Neuronal stem cell (in vitro differentiated cells): ENCODE results near the gene ADD3.
A peak's percentile ranks its signal among the peaks of the same experiment; 100 is the strongest.

ENCODE experiments used
- DNase-seq: peaks from one replicate; pipeline ENCODE4 v3.0.0-alpha.2; 2013; ENCODE audit warnings: low spot score
- H2AFZ ChIP-seq: one replicate; pipeline ENCODE4 v1.6.1; 2013; ENCODE audit warnings: mild to moderate bottlenecking, low read length, inconsistent platforms
- H2AK5ac ChIP-seq: 2 replicates; pipeline ENCODE4 v1.6.1; 2013; ENCODE audit warnings: low read depth, mild to moderate bottlenecking, inconsistent platforms, low read length, moderate library complexity, mixed read lengths
- H2BK120ac ChIP-seq: 2 replicates; pipeline ENCODE4 v1.6.1; 2013; ENCODE audit warnings: low read depth, mild to moderate bottlenecking, inconsistent platforms, low read length, moderate library complexity, mixed read lengths
- H2BK12ac ChIP-seq: one replicate; pipeline ENCODE4 v1.6.1; 2013; ENCODE audit warnings: low read length, inconsistent platforms
- H2BK15ac ChIP-seq: 2 replicates; pipeline ENCODE4 v1.6.1; 2013; ENCODE audit warnings: mild to moderate bottlenecking, low read length, inconsistent platforms, mixed read lengths
- H2BK5ac ChIP-seq: one replicate; pipeline ENCODE4 v1.6.1; 2013; ENCODE audit warnings: inconsistent platforms, mild to moderate bottlenecking, low read length, moderate library complexity
- H3K14ac ChIP-seq: one replicate; pipeline ENCODE4 v1.6.1; 2013; ENCODE audit warnings: low read length, inconsistent platforms
- H3K18ac ChIP-seq: 2 replicates; pipeline ENCODE4 v1.6.1; 2013; ENCODE audit warnings: low read length, inconsistent platforms
- H3K23ac ChIP-seq: 2 replicates; pipeline ENCODE4 v1.6.1; 2013; ENCODE audit warnings: low read depth, mild to moderate bottlenecking, mixed read lengths, low read length, inconsistent platforms; ENCODE audit not compliant: poor library complexity
- H3K27ac ChIP-seq: replicated peaks from 3 replicates; pipeline ENCODE4 v1.5.1; 2013; ENCODE audit warnings: low read length, inconsistent platforms
- H3K27me3 ChIP-seq, 3 experiments: 2 replicates each; pipeline ENCODE4 v1.6.1; 2013; ENCODE audit warnings: low read length in 3 of 3, mild to moderate bottlenecking in 2 of 3, inconsistent platforms in 1 of 3, low read depth in 1 of 3, mixed read lengths in 1 of 3, moderate library complexity in 1 of 3; ENCODE audit not compliant: control insufficient read depth in 3 of 3, insufficient read depth in 3 of 3
- H3K36me3 ChIP-seq, 2 donors: replicated peaks in 1 of 2; 2 replicates each; pipeline ENCODE4 v1.6.1; 2013; ENCODE audit warnings: low read length in 2 of 2; ENCODE audit not compliant: control insufficient read depth in 2 of 2, insufficient read depth in 2 of 2
- H3K4ac ChIP-seq: 2 replicates; pipeline ENCODE4 v1.6.1; 2013; ENCODE audit warnings: inconsistent platforms, mild to moderate bottlenecking, low read length, moderate library complexity
- H3K4me1 ChIP-seq, 2 donors: 1 replicate in 1 of 2; 2 replicates in 1 of 2; pipeline ENCODE4 v1.6.1; 2013; ENCODE audit warnings: low read length in 2 of 2, low read depth in 1 of 2; ENCODE audit not compliant: control insufficient read depth in 2 of 2, insufficient read depth in 1 of 2
- H3K4me2 ChIP-seq: one replicate; pipeline ENCODE4 v1.6.1; 2013; ENCODE audit warnings: mild to moderate bottlenecking, low read length, inconsistent platforms; ENCODE audit not compliant: insufficient read depth, poor library complexity, severe bottlenecking
- H3K4me3 ChIP-seq, 2 donors: 2 replicates each; pipeline ENCODE4 v1.5.1; 2013; ENCODE audit warnings: low read length in 2 of 2, mild to moderate bottlenecking in 2 of 2, inconsistent platforms in 1 of 2, moderate library complexity in 1 of 2
- H3K79me1 ChIP-seq: one replicate; pipeline ENCODE4 v1.6.1; 2013; ENCODE audit warnings: low read depth, mild to moderate bottlenecking, inconsistent platforms, low read length, moderate library complexity
- H3K9ac ChIP-seq: one replicate; pipeline ENCODE4 v1.6.1; 2013; ENCODE audit warnings: mild to moderate bottlenecking, low read depth, low read length, inconsistent platforms; ENCODE audit not compliant: poor library complexity
- H3K9me3 ChIP-seq, 2 donors: replicated peaks in 1 of 2; 2 replicates each; pipeline versions ENCODE3 to v1.6.1; 2013; ENCODE audit warnings: low read length in 2 of 2, mild to moderate bottlenecking in 2 of 2, inconsistent platforms in 1 of 2, low read depth in 1 of 2, mixed read lengths in 1 of 2, moderate library complexity in 1 of 2; ENCODE audit not compliant: control insufficient read depth in 2 of 2, insufficient read depth in 1 of 2
- H4K8ac ChIP-seq: one replicate; pipeline ENCODE4 v1.6.1; 2013; ENCODE audit warnings: low read depth, mild to moderate bottlenecking, inconsistent platforms, low read length, moderate library complexity
- H4K91ac ChIP-seq: one replicate; pipeline ENCODE4 v1.6.1; 2013; ENCODE audit warnings: low read length, low read depth, mild to moderate bottlenecking, inconsistent platforms; ENCODE audit not compliant: poor library complexity
- WGBS, 2 donors: extraction: QIAGEN DNeasy Blood & Tissue Kit; methylation state at CpG; one replicate each; pipeline ENCODE4 v1.1.7; 2013; ENCODE audit warnings: missing lambda C conversion rate in 2 of 2, mixed read lengths in 1 of 2; ENCODE audit not compliant: insufficient read length in 2 of 2, insufficient replicate concordance in 1 of 2; ENCODE audit errors: extremely low coverage in 2 of 2; 5-methylcytosine and 5-hydroxymethylcytosine counted together

Gene ADD3

GRCh38 chr10:109964318-109964717 lies 43.5 kb upstream of the ADD3 start:
- no peak overlapping the region for H2BK12ac ChIP-seq
- no peak overlapping the region for H2BK120ac ChIP-seq
- no peak overlapping the region for H3K18ac ChIP-seq
- peaks cover 12 to 21% of the 10 kb centered on the region in 2 donors for H3K4me1 ChIP-seq
- H2AK5ac ChIP-seq: no peak overlapping the region
- no peak overlapping the region for H4K91ac ChIP-seq
- H3K4ac ChIP-seq: no peak overlapping the region
- no peaks in the 10 kb centered on the region for H3K36me3 ChIP-seq
- no peaks in the 10 kb centered on the region for H3K9me3 ChIP-seq
- H3K9ac ChIP-seq: no peak overlapping the region
- H3K79me1 ChIP-seq: no peaks in the 10 kb centered on the region
- DNase-seq: no peak
- H3K4me2 ChIP-seq: no peak overlapping the region
- no peaks in the 10 kb centered on the region for H3K27me3 ChIP-seq
- H3K27ac ChIP-seq: no peak overlapping the region
- H2AFZ ChIP-seq: no peak overlapping the region
- no peak overlapping the region for H2BK5ac ChIP-seq
- H2BK15ac ChIP-seq: no peak overlapping the region
- H4K8ac ChIP-seq: no peak overlapping the region
- H3K4me3 ChIP-seq: no peak overlapping the region
- WGBS, 2 donors: no CpG with 5 or more reads among the region's 10 CpGs
- no peak overlapping the region for H3K23ac ChIP-seq
- no peak overlapping the region for H3K14ac ChIP-seq

GRCh38 chr10:109966961-109967738 lies 40.6 kb upstream of the ADD3 start:
- DNase-seq: no peak
- no peak overlapping the region for H2BK5ac ChIP-seq

GRCh38 chr10:109967739-109968088 lies 40.1 kb upstream of the ADD3 start:
- no peak overlapping the region for H3K27ac ChIP-seq

More at GRCh38 chr10:109966961-109967738, 40.6 kb upstream of the ADD3 start:
- Histone ChIP-seq H2BK120ac (no peak overlapping the region), H3K4me3 (peak overlapping the region in 1 of 2 donors; percentile 26), H3K18ac (no peak overlapping the region), H2AK5ac (no peak overlapping the region), H2AFZ (peak overlapping the region; percentile 80), H2BK12ac (no peak overlapping the region), H3K9ac (no peak overlapping the region), H3K14ac (no peak overlapping the region), H3K36me3 (no peaks in the 10 kb centered on the region), H3K79me1 (no peaks in the 10 kb centered on the region), H3K27ac (no peak overlapping the region), H3K23ac (no peak overlapping the region), H3K9me3 (no peaks in the 10 kb centered on the region), H4K91ac (no peak overlapping the region), H2BK15ac (no peak overlapping the region), H3K4ac (no peak overlapping the region), H3K27me3 (peaks cover 0 to 3% (median 0%) of the 10 kb centered on the region in 3 experiments), H3K4me2 (no peak overlapping the region), H3K4me1 (peaks cover 8 to 9% of the 10 kb centered on the region in 2 donors), H4K8ac (no peak overlapping the region)
- WGBS, 2 donors: no CpG with 5 or more reads among the region's 9 CpGs

GRCh38 chr10:109968953-109969759 lies 38.6 kb upstream of the ADD3 start:
- no CpG with 5 or more reads among the region's 14 CpGs for WGBS, 2 donors
- no peak overlapping the region for H3K23ac ChIP-seq
- no peak overlapping the region for H4K91ac ChIP-seq
- no peaks in the 10 kb centered on the region for H3K9me3 ChIP-seq
- H2BK12ac ChIP-seq: no peak overlapping the region
- H3K4me1 ChIP-seq: peaks cover 6 to 8% of the 10 kb centered on the region in 2 donors
- no peak for DNase-seq
- no peak overlapping the region for H2BK120ac ChIP-seq
- H3K4ac ChIP-seq: no peak overlapping the region
- no peak overlapping the region for H2AK5ac ChIP-seq
- no peak overlapping the region for H3K4me3 ChIP-seq
- no peak overlapping the region for H3K18ac ChIP-seq
- no peak overlapping the region for H3K4me2 ChIP-seq
- peaks cover 0 to 13% (median 0%) of the 10 kb centered on the region in 3 experiments for H3K27me3 ChIP-seq
- no peak overlapping the region for H4K8ac ChIP-seq
- no peaks in the 10 kb centered on the region for H3K36me3 ChIP-seq
- H3K79me1 ChIP-seq: no peaks in the 10 kb centered on the region
- H2BK15ac ChIP-seq: no peak overlapping the region
- no peak overlapping the region for H2AFZ ChIP-seq
- H2BK5ac ChIP-seq: no peak overlapping the region
- no peak overlapping the region for H3K27ac ChIP-seq
- no peak overlapping the region for H3K9ac ChIP-seq
- H3K14ac ChIP-seq: no peak overlapping the region

More at GRCh38 chr10:109967739-109968088, 40.1 kb upstream of the ADD3 start:
- Histone ChIP-seq H2BK5ac (no peak overlapping the region), H3K4me1 (peaks cover 6 to 8% of the 10 kb centered on the region in 2 donors), H3K4me3 (no peak overlapping the region), H4K91ac (no peak overlapping the region), H4K8ac (no peak overlapping the region), H3K14ac (no peak overlapping the region), H2BK120ac (no peak overlapping the region), H3K9ac (no peak overlapping the region), H3K23ac (no peak overlapping the region), H3K9me3 (no peaks in the 10 kb centered on the region), H2BK12ac (no peak overlapping the region), H2AFZ (peak overlapping the region; percentile 80), H3K79me1 (no peaks in the 10 kb centered on the region), H3K18ac (no peak overlapping the region), H3K27me3 (peaks cover 0 to 8% (median 0%) of the 10 kb centered on the region in 3 experiments), H3K36me3 (no peaks in the 10 kb centered on the region), H2BK15ac (no peak overlapping the region), H3K4ac (no peak overlapping the region), H2AK5ac (no peak overlapping the region), H3K4me2 (no peak overlapping the region)
- no peak for DNase-seq
